Parietal lobe (tissue), 2 donors: ENCODE measurements around the gene GDF11. TPM values are rescaled to one million over a fixed set of nuclear protein-coding genes. Genes with fewer than 3 reads are reported as not detected.

Experiments used
- small RNA-seq: library from RNA; depleted of rRNA; stranded (forward); fragments of <200 nt; gene quantifications from one replicate; pipeline ENCODE3, GENCODE V24; 2014; ENCODE audit warnings: low replicate concordance
- total RNA-seq: library from RNA; depleted of rRNA; stranded (reverse); fragments of >200 nt; gene quantifications from one replicate; pipeline ENCODE4 v1.2.3, GENCODE V29; 2014

Gene GDF11
- total RNA-seq: 11.0 TPM

DNA sequence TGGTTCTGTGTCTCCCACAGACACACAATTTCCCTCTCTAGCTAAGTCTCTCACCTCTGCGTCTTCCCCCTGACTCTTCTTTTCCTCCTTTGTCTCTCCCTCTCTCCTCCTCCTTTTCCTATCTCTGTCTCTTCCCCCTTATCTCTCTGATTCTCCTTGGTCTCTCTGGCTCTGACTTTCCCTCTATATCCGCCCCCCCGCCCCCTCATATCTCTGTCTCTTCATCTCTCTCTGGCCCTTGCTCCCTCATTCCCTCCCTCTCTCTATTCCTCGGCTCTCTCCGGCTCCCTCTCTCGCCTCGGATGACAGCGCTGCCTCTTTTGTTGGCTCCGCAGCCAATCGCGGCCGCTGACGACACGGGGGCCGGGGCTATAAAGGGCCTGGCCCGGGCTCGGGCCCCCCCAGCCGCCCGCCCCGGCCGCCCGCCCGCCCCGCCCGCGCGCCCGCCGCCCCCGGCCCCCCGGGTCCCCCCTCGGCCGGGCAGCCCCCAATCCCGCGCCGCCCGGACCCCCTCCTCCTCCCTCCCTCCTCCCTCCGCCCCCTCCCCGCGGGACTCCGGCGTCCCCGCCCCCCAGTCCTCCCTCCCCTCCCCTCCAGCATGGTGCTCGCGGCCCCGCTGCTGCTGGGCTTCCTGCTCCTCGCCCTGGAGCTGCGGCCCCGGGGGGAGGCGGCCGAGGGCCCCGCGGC lies at the start of gene GDF11:
GDF11 (plus strand) TSS at position 404 of the 687 bp plus-strand sequence; CDS start at position 599, 195 bp downstream.

DNA sequence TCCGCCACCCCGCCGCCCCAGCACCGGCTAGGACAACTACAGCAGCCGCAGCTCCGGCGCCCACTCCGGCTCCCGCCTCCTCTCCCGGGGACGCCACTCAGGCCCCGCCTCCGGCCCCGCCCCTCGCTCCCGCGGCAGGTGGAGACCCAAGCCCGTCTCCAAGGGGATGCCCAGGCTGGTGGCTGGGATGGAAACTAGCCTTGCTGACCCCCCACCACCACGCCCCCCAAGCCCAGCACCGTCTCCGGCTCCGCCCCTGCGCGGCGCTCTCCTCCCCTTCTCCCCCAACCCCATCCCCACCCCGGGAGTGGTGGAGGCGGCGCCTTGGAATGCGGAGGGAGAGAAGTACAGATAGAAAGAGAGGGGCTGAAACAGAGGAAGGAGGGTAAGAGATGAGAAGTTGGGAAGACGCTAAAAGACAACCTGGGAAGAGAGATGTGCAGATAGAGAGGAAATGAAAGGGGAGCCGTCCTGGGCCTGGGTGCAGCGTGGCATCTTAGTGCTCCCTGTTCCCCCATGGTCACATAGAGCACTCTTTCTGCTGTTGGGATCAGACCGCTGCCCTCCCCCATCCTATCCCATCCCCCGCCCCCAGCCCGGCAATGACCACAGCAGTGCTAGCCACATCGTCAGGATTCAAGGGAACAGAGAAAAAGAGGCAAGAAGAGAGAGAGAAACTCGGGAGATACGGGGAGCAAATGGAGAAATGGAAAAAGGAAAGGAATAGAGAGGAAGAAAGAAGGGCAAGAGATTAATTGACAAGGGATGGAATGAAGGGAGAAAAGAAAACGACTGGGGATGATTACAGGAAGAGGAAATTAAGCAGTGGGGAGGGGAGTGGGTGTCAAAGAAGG lies 34.9 kb upstream of the GDF11 start, which contains the start of gene ITGA7:
ITGA7 (minus strand) TSS at position 64 of the 854 bp plus-strand sequence. CDS start 222 bp downstream, outside the sequence.

DNA sequence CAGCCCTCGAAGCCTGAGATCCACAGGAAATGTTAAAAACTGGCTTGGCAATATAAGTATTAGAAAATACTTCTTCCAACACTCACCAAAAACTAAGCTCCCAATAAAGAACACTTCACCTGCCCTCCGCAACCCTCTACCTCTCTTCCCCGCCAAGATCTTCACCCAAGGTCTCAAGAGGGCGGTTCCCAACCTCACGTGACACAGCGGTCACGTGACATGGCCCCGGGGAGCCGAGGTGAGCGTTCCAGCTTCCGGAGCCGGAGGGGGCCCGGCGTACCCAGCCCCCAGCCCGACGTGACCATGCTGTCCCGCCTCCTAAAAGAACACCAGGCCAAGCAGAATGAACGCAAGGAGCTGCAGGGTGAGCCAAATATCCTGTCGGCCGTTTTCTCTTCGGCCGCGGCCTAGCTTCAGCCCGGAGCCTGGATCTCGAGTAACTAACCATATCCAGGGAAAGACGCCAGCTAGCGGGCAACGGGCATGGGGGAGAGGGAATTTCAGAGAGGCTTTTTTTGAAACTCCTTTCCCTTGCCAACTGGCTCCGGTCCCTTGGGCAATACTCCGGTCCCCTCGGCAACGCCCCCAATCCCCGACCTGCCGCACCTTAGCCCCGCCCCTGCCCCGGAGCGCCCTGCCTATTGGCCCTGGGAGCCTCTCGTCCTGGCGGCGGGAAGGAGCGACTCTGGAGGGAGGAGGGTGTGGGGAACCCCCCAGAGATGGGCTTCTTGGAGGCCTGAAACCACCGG lies 26.9 kb upstream of the GDF11 start, which contains the start of gene BLOC1S1:
BLOC1S1 (plus strand) TSS at position 214 of the 749 bp plus-strand sequence; CDS start at position 220, 6 bp downstream.

DNA sequence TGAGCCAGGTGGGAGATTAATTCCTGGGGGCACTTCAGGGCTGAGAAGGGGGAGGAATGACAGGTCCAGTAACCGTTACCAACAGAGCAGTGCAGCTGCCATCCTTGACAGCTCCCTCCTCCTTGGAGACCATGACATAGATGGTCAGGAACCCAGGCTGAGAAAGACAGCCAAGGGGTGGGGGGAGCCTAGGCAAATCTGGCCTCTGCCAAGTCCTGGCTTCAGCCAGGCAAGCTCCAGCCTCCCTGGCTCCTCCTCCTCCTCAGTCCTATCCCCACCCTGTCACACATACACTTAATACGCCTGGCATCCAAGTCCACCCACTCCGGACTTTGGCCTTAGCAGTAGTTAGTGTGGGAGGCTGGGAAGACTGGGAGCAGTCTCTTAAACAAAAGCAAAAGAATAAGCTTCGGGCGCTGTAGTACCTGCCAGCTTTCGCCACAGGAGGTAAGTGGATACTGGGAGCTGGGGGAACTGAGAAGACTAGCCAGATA lies 22.8 kb upstream of the GDF11 start, which contains the start of gene RDH5:
RDH5 (plus strand) TSS at position 323 of the 494 bp plus-strand sequence. CDS start 792 bp downstream, outside the sequence.

DNA sequence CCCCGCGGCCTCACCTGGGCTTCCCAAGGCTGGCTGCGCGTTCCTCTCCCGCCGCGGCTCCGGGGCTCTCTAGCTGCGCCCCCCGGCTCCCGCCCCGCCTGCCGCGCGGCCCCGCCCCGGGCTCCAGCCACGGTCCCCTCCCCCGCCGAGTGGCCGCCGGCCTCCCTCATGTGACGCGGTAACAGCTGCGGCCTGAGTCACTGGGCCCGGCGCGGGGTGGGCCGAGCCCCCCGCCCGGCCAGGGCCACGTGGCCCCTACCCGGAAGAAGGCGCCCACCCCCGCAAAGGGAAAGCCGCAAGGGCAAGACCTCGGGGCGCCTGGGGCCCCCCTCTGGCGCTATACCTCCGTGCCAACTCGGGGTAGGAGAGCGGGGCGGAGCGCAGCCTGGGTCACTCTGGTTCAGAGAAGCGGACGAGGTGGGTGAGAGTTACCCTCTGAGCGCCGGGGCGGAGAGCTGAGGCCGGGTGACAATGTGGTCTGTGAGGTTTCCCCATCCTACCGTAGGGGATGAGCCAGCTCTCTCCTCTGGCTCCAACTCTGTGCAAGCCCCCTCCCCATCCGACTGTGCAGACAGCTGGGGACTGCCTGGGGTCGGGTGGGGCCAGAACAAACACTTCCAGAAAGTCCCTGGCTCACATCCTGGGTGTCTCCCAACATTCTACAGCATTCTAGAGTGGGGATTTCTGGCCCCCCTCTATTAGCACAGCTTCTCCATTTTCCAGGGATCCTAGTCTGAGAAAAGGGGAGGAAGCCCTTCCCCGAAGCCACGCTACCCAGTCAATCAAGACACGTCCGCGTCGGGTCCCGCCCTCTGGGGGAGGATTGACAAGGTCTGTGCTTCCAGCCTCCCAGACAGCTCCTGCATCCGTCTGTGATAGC lies 13.7 kb upstream of the GDF11 start, which contains the start of gene CD63:
CD63 (minus strand) TSS at position 71 of the 880 bp plus-strand sequence. CDS start 668 bp downstream, outside the sequence.

Small RNAs within 50 kb of the gene (small RNA-seq; reads per million reads assigned to genes)
- gene AC009779.1 (not detected), gene RF00017 (not detected)

Other genes with a start within 250 kb of the GDF11 start
- not detected for gene OR6C4, start 193.5 kb upstream of the GDF11 start, total RNA-seq
- not detected for gene OR2AP1, start 170.7 kb upstream of the GDF11 start, total RNA-seq
- gene OR10P1, start 106.2 kb upstream of the GDF11 start, total RNA-seq: not detected
- gene ITGA7, start 35.2 kb upstream of the GDF11 start, total RNA-seq: 11.6 TPM
- 22.8 TPM for gene BLOC1S1, start 27.1 kb upstream of the GDF11 start, total RNA-seq
- gene RDH5, start 22.7 kb upstream of the GDF11 start, total RNA-seq: 9.1 TPM
- 119 TPM for gene CD63, start 14.1 kb upstream of the GDF11 start, total RNA-seq
- 84.2 TPM for gene SARNP, start 74.6 kb downstream of the GDF11 start, total RNA-seq
- 5.9 TPM for gene ORMDL2, start 74.9 kb downstream of the GDF11 start, total RNA-seq
- gene DNAJC14, start 86.5 kb downstream of the GDF11 start, total RNA-seq: 31.9 TPM
- gene MMP19, start 99.8 kb downstream of the GDF11 start, total RNA-seq: not detected
- 14.4 TPM for gene PYM1, start 184.8 kb downstream of the GDF11 start, total RNA-seq
- 13.5 TPM for gene DGKA, start 188.0 kb downstream of the GDF11 start, total RNA-seq
- gene PMEL, start 222.9 kb downstream of the GDF11 start, total RNA-seq: not detected
- 10.6 TPM for gene CDK2, start 223.7 kb downstream of the GDF11 start, total RNA-seq
- 62.0 TPM for gene RAB5B, start 231.0 kb downstream of the GDF11 start, total RNA-seq